Spleen (tissue), 11 donors: ENCODE data around the gene H19. TPM values are rescaled to one million over a fixed set of nuclear protein-coding genes. Genes with fewer than 3 reads are reported as not detected.
A peak's percentile ranks its signal among the peaks of the same experiment; 100 is the strongest.

ENCODE experiments used
- DNase-seq: peaks from one replicate; pipeline ENCODE4 v3.0.0-alpha.2; 2020
- H3K27ac ChIP-seq, 8 donors: fragments of 200-600 bp; sonication (generic) in 7 of 8; 1 replicate in 4 of 8; 2 replicates in 4 of 8; pipeline versions ENCODE4 v1.5.0 to v1.8.0; 2016 to 2021; ENCODE audit warnings: inconsistent platforms in 4 of 8, mild to moderate bottlenecking in 4 of 8, moderate library complexity in 1 of 8
- H3K27me3 ChIP-seq, 7 donors: fragments of 200-600 bp; sonication (generic) in 6 of 7; replicated peaks in 1 of 7; 1 replicate in 4 of 7; 2 replicates in 3 of 7; pipeline versions ENCODE4 v1.5.0 to v1.8.0; 2016 to 2021; ENCODE audit warnings: inconsistent platforms in 3 of 7, mild to moderate bottlenecking in 1 of 7
- H3K36me3 ChIP-seq, 6 donors: fragments of 200-600 bp; sonication (generic) in 5 of 6; 1 replicate in 4 of 6; 2 replicates in 2 of 6; pipeline versions ENCODE4 v1.5.0 to v1.8.0; 2016 to 2021; ENCODE audit warnings: inconsistent platforms in 2 of 6
- H3K4me1 ChIP-seq, 6 donors: fragments of 200-600 bp; sonication (generic) in 5 of 6; 1 replicate in 3 of 6; 2 replicates in 3 of 6; pipeline versions ENCODE4 v1.5.0 to v1.8.0; 2016 to 2021; ENCODE audit warnings: inconsistent platforms in 3 of 6
- H3K4me3 ChIP-seq, 8 donors: fragments of 200-600 bp; sonication (generic) in 7 of 8; 1 replicate in 4 of 8; 2 replicates in 4 of 8; pipeline versions ENCODE4 v1.5.0 to v1.8.0; 2016 to 2021; ENCODE audit warnings: inconsistent platforms in 4 of 8, mild to moderate bottlenecking in 4 of 8, moderate library complexity in 2 of 8
- H3K9me3 ChIP-seq, 8 donors: fragments of 200-600 bp; sonication (generic) in 7 of 8; 1 replicate in 4 of 8; 2 replicates in 4 of 8; pipeline versions ENCODE4 v1.5.0 to v1.8.0; 2016 to 2021; ENCODE audit warnings: inconsistent platforms in 4 of 8
- CTCF ChIP-seq, 11 experiments: fragments of 200-600 bp in 7 of 11; fragments of 450-650 bp in 4 of 11; sonication (generic) in 4 of 11; IDR thresholded peaks in 8 of 11; conservative IDR thresholded peaks in 3 of 11; 1 replicate in 7 of 11; 2 replicates in 4 of 11; pipeline versions ENCODE4 v1.4.0 to v1.8.0; 2016 to 2021; ENCODE audit warnings: antibody characterized with exemption in 11 of 11, inconsistent platforms in 4 of 11, mild to moderate bottlenecking in 1 of 11
- POLR2A ChIP-seq, 3 donors: fragments of 450-650 bp; IDR thresholded peaks; one replicate each; pipeline ENCODE4 v1.5.1; 2017; ENCODE audit warnings: antibody characterized with exemption in 3 of 3, mild to moderate bottlenecking in 1 of 3
- POLR2AphosphoS5 ChIP-seq, 3 donors: sonication (generic); formaldehyde crosslinking; IDR thresholded peaks; one replicate each; pipeline ENCODE4 v1.5.1; 2017; ENCODE audit warnings: antibody characterized with exemption in 3 of 3
- WGBS, 5 donors: extraction: QIAGEN DNeasy Blood & Tissue Kit in 3 of 5; methylation state at CpG; one replicate each; pipeline versions ENCODE4 v1.1.5 to v1.1.7; 2013 to 2018; 5-methylcytosine and 5-hydroxymethylcytosine counted together
- intact Hi-C: fragments of 100-400 bp; cut with DNase I; formaldehyde crosslinking; loops from one replicate; pipeline ENCODE4 v1.15.0; 2023; ENCODE audit warnings: low total_unique reads
- polyA plus RNA-seq, 3 donors: library from polyadenylated mRNA; stranded (reverse); fragments of 200-250 nt; gene quantifications; one replicate each; pipeline ENCODE4 v1.2.1, GENCODE V29; 2013
- total RNA-seq, 7 donors: library from RNA; depleted of rRNA in 3 of 7; stranded (reverse); fragments of >200 nt in 3 of 7; fragmentation: NEBNext Ultra II Directional in 4 of 7; extraction: Animal tissue kit (Norgen Biotek cat#: 25700) in 4 of 7; gene quantifications; one replicate each; pipeline versions ENCODE4 v1.1.0 to v1.2.1, GENCODE V29; 2016 to 2021
- donor health status: healthy with polysubstance abuse.
- donor health status: DM: no; HTN: no; CAD: no; lungs with moderate emphysema.
- donor health status: DM: no; HTN: no; CAD: no.
- donor health status: Bipolar disorder and iron deficiency.
- donor health status: healthy.
- donor health status: DM: no; HTN: no; CAD: no.
- donor health status: DM: yes; HTN: yes; CAD: no.

Gene H19
- total and polyA plus RNA-seq, 10 donors: 10.1 to 620 (median 90.3) TPM

GRCh38 chr11:1988174-1988573 lies 9.5 kb downstream of the H19 start:
- Histone ChIP-seq H3K4me1 (no peaks in the 10 kb centered on the region), H3K4me3 (no peak overlapping the region), H3K27me3 (no peaks in the 10 kb centered on the region), H3K9me3 (no peaks in the 10 kb centered on the region), H3K36me3 (no peaks in the 10 kb centered on the region), H3K27ac (no peak overlapping the region)
- DNase-seq: no peak
- whole genome bisulfite sequencing, 5 donors: no CpG with 5 or more reads among the region's 11 CpGs
- no peak for TF ChIP-seq CTCF (IDR thresholded peaks at IDR 0.05 in 8 of 11, conservative IDR thresholded peaks at IDR 0.05 in 3 of 11)
- no peak for TF ChIP-seq POLR2A (IDR thresholded peaks at IDR 0.05)
- no peak for TF ChIP-seq POLR2AphosphoS5 (IDR thresholded peaks at IDR 0.05)
- intact Hi-C loops: no loop called here

GRCh38 chr11:1987024-1987423 lies 10.6 kb downstream of the H19 start:
- Histone ChIP-seq H3K9me3 (no peaks in the 10 kb centered on the region), H3K27ac (no peak overlapping the region), H3K4me3 (no peak overlapping the region), H3K4me1 (no peaks in the 10 kb centered on the region), H3K36me3 (no peaks in the 10 kb centered on the region), H3K27me3 (no peaks in the 10 kb centered on the region)
- no peak for DNase-seq
- intact Hi-C loops: no loop called here
- WGBS, 5 donors: no CpG with 5 or more reads among the region's 6 CpGs
- TF ChIP-seq CTCF (IDR thresholded peaks at IDR 0.05 in 8 of 11, conservative IDR thresholded peaks at IDR 0.05 in 3 of 11): no peak
- no peak for TF ChIP-seq POLR2A (IDR thresholded peaks at IDR 0.05)
- TF ChIP-seq POLR2AphosphoS5 (IDR thresholded peaks at IDR 0.05): no peak

GRCh38 chr11:1983601-1983961 lies 14.1 kb downstream of the H19 start:
- peak; percentile 15 for DNase-seq
- intact Hi-C loops: no loop called here
- H3K4me1 ChIP-seq: no peaks in the 10 kb centered on the region
- H3K27me3 ChIP-seq: no peaks in the 10 kb centered on the region
- TF ChIP-seq CTCF (IDR thresholded peaks at IDR 0.05 in 8 of 11, conservative IDR thresholded peaks at IDR 0.05 in 3 of 11): no peak
- TF ChIP-seq POLR2A (IDR thresholded peaks at IDR 0.05): no peak
- TF ChIP-seq POLR2AphosphoS5 (IDR thresholded peaks at IDR 0.05): no peak
- no peaks in the 10 kb centered on the region for H3K9me3 ChIP-seq
- H3K36me3 ChIP-seq: no peaks in the 10 kb centered on the region
- no peak overlapping the region for H3K4me3 ChIP-seq
- no peak overlapping the region for H3K27ac ChIP-seq
- WGBS, 5 donors: 86 to 100% (median 95%) methylated on average over 3 to 12 of the region's 12 CpGs; no CpG with 5 or more reads in 2 of the 5 donors

GRCh38 chr11:1982873-1983600 lies 14.6 kb downstream of the H19 start:
- TF ChIP-seq POLR2A (IDR thresholded peaks at IDR 0.05) (no peak), CTCF (IDR thresholded peaks at IDR 0.05 in 8 of 11, conservative IDR thresholded peaks at IDR 0.05 in 3 of 11) (no peak), POLR2AphosphoS5 (IDR thresholded peaks at IDR 0.05) (no peak)
- Histone ChIP-seq H3K4me1 (no peaks in the 10 kb centered on the region), H3K9me3 (no peaks in the 10 kb centered on the region), H3K36me3 (no peaks in the 10 kb centered on the region), H3K27me3 (no peaks in the 10 kb centered on the region), H3K4me3 (no peak overlapping the region), H3K27ac (no peak overlapping the region)
- no peak for DNase-seq
- WGBS, 5 donors: no CpG with 5 or more reads among the region's 26 CpGs
- intact Hi-C loops: no loop called here
